Psoas muscle (tissue), 8 donors: ENCODE data around the gene EFNA2. TPM values are rescaled to one million over a fixed set of nuclear protein-coding genes. Genes with fewer than 3 reads are reported as not detected.

Experiments
- ATAC-seq, 4 donors: fragments of 200-7000 bp; cut with Tn5 transposase; one replicate each; pipeline ENCODE4 v1.9.1; 2020; ENCODE audit warnings: moderate library complexity in 3 of 4, mild to moderate bottlenecking in 2 of 4
- DNase-seq, 2 donors: peaks; one replicate each; pipeline ENCODE4 v3.0.0-alpha.2; 2020
- H3K27ac ChIP-seq: fragments of 200-600 bp; one replicate; pipeline ENCODE4 v1.8.0; 2022
- H3K27me3 ChIP-seq, 3 donors: fragments of 200-600 bp in 1 of 3; one replicate each; pipeline versions ENCODE4 v1.6.1 to v1.8.0; 2013 to 2022; ENCODE audit warnings: low read length in 2 of 3, mild to moderate bottlenecking in 2 of 3, moderate library complexity in 1 of 3; ENCODE audit not compliant: insufficient read depth in 3 of 3
- H3K36me3 ChIP-seq, 2 donors: fragments of 200-600 bp in 1 of 2; one replicate each; pipeline versions ENCODE4 v1.6.1 to v1.8.0; 2013 to 2022; ENCODE audit warnings: low read depth in 1 of 2, mild to moderate bottlenecking in 1 of 2, moderate library complexity in 1 of 2; ENCODE audit not compliant: insufficient read depth in 1 of 2
- H3K4me1 ChIP-seq: fragments of 200-600 bp; one replicate; pipeline ENCODE4 v1.8.0; 2022
- H3K4me3 ChIP-seq: fragments of 200-600 bp; one replicate; pipeline ENCODE4 v1.8.0; 2022; ENCODE audit warnings: mild to moderate bottlenecking
- H3K9me3 ChIP-seq: fragments of 200-600 bp; one replicate; pipeline ENCODE4 v1.8.0; 2022
- CTCF ChIP-seq: fragments of 200-600 bp; IDR thresholded peaks from one replicate; pipeline ENCODE4 v1.8.0; 2022; ENCODE audit warnings: antibody characterized with exemption
- WGBS, 3 donors: extraction: QIAGEN DNeasy Blood & Tissue Kit; methylation state at CpG; one replicate each; pipeline versions ENCODE4 v1.1.6 to v1.1.7; 2013; 5-methylcytosine and 5-hydroxymethylcytosine counted together
- intact Hi-C, 2 donors: fragments of 100-400 bp; cut with DNase I; formaldehyde crosslinking; loops; one replicate each; pipeline versions ENCODE4 v1.11.0 to v1.14.2; 2022
- polyA plus RNA-seq, 3 donors: library from polyadenylated mRNA; stranded (reverse); fragments of 200-250 nt; gene quantifications; one replicate each; pipeline ENCODE4 v1.2.3, GENCODE V29; 2013
- total RNA-seq, 4 donors: library from RNA; stranded (reverse); fragmentation: NEBNext Ultra II Directional in 2 of 4; extraction: Animal tissue kit (Norgen Biotek cat#: 25700) in 2 of 4; gene quantifications; one replicate each; pipeline versions ENCODE4 v1.2.1 to v1.2.4, GENCODE V29; 2021 to 2023
- donor health status: healthy with polysubstance abuse.
- donor health status: DM: no; HTN: no; CAD: no; lungs with moderate emphysema.
- donor health status: Bipolar disorder and iron deficiency.
- donor health status: healthy.
- donor health status: DM: yes; HTN: yes; CAD: no.
- donor health status: DM: no; HTN: no; CAD: no.
- donor health status: DM: no; HTN: no; CAD: no.
- donor health status: DM: yes; HTN: yes; CAD: no.

Gene EFNA2
- total and polyA plus RNA-seq, 7 donors, result not detected

DNA sequence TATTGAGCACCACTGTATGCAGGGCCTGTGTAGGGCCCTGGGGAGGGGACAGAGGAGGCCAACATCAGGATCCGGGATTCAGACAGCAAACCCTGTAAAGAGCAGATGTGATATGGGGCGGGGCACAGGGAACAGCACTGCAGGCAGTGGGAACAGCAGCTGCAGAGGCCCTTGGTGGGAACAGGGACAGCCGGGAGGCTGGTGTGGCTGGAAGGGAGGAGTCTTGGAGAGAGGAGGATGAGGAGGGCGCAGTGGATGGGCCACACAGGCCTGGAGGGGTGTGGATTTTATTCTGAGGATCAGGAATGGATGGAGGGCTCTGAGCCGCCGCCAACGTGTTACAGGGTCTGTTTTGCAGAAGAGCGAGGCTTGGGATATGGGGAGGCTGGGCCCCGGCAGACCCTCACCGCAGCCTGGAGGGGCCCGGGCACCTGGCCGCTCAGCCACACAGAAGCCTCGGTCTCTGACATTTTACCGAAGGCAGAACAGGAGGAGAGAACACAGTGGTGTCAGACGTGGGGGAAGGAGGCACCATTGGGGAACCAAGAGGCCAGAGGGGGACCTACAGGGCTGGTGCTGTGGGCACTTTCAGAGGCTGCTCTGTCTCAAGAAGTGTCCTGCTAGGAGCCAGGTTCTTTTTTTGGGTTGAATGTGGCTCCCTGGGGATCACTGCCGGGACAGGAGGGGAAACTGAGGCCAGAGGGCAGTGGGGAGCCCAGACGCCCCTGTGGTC is 6.9 kb downstream of the EFNA2 start:
- intact Hi-C loops, result no loop called here
- 79 to 87% (median 80%) methylated on average over 17 of the region's 17 CpGs for WGBS, 3 donors
- TF ChIP-seq CTCF, result no peak
- Histone ChIP-seq H3K36me3 (no peaks in the 10 kb centered on the region), H3K27ac (no peak overlapping the region), H3K9me3 (no peaks in the 10 kb centered on the region), H3K4me3 (no peak overlapping the region), H3K27me3 (peaks cover 0 to 81% (median 25%) of the 10 kb centered on the region in 3 donors), H3K4me1 (no peaks in the 10 kb centered on the region)
- DNase-seq, result no peak
- ATAC-seq, result no peak

DNA sequence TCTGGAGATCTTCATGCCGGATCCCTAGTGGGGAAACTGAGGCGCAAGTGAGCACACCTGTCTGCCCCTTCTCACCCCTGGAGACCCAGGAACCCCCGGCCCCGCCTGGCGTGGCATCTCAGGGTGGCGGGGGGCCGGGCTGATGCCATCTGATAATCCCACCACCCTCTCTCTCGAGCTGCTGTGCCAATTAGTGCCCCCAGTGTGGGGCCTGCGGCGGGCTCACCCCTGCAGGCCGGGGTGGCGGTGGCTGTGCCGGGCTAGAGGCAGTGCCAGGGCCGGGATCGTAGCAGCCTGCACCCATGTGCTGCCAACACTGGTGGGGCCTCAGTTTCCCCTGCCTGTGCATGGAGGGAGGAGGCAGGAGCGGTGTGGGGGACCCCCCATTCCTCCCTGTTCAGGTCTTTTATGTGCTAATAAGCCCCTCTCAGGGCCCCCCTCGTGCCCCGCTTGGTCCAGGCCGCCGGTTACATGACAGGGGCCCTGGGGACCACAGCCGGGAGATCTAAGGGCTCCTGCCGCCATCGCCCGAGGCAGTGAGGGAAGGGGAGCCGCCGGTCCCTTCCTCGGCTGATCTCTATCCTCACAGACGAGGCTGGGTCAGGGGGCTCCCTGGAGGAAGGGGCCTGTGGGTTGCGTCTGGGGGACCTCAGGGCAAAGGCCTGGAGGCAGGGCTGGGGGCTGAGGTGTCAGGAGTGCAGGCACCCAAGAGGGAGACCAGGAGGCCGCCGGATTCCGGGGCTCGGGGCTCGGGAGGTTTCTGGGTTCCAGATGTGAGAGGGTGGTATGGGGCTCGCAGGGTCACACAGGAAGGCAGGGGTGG is 8.3 kb downstream of the EFNA2 start:
- Histone ChIP-seq H3K36me3 (no peaks in the 10 kb centered on the region), H3K4me1 (no peaks in the 10 kb centered on the region), H3K27me3 (peaks cover 0 to 73% (median 17%) of the 10 kb centered on the region in 3 donors), H3K9me3 (no peaks in the 10 kb centered on the region), H3K27ac (no peak overlapping the region), H3K4me3 (no peak overlapping the region)
- TF ChIP-seq CTCF, result no peak
- 66 to 76% (median 68%) methylated on average over 33 to 35 of the region's 35 CpGs for WGBS, 3 donors
- intact Hi-C loops, result no loop called here
- ATAC-seq (no peak), DNase-seq (no peak)

- Histone ChIP-seq H3K27me3 (peaks cover 0 to 68% (median 15%) of the 10 kb centered on the region in 3 donors), H3K27ac (no peak overlapping the region), H3K4me3 (no peak overlapping the region), H3K4me1 (no peaks in the 10 kb centered on the region), H3K36me3 (no peaks in the 10 kb centered on the region), H3K9me3 (no peaks in the 10 kb centered on the region)
- TF ChIP-seq CTCF, result no peak
- intact Hi-C loops, result no loop called here
- ATAC-seq, result no peak
- 64 to 68% (median 66%) methylated on average over 14 of the region's 14 CpGs for WGBS, 3 donors
- DNase-seq, result no peak
These were observed 9.0 kb downstream of the EFNA2 start for GRCh38 chr19:1294688-1295087.

- no peak overlapping the region for H3K27ac ChIP-seq
- peaks cover 0 to 63% (median 15%) of the 10 kb centered on the region in 3 donors for H3K27me3 ChIP-seq
- H3K36me3 ChIP-seq, result no peaks in the 10 kb centered on the region
- DNase-seq (no peak), ATAC-seq (peak in 3 of 4 donors; percentile 28 to 49 (median 47))
- no peaks in the 10 kb centered on the region for H3K4me1 ChIP-seq
- intact Hi-C loops, result no loop called here
- H3K4me3 ChIP-seq, result peak overlapping the region; percentile 39
- 6 to 13% (median 12%) methylated on average over 54 to 82 of the region's 82 CpGs for WGBS, 3 donors
- TF ChIP-seq CTCF, result no peak
- no peaks in the 10 kb centered on the region for H3K9me3 ChIP-seq
These were observed 9.7 kb downstream of the EFNA2 start for GRCh38 chr19:1295169-1296012.
